HG03060 (cell line): ENCODE measurements around the gene CDCP2.
"Not testable (repeated sequence)": the region's sequence is repeated elsewhere in the genome, so short reads cannot be mapped to it uniquely, and the experiment has no call there.

ENCODE experiments used
- ATAC-seq: cut with Tn5 transposase; IDR thresholded peaks from one replicate; pipeline ENCODE4 v1.9.1; 2021; ENCODE audit warnings: low read depth, moderate number of reproducible peaks; ENCODE audit not compliant: unreplicated experiment

The CDCP2 gene

DNA sequence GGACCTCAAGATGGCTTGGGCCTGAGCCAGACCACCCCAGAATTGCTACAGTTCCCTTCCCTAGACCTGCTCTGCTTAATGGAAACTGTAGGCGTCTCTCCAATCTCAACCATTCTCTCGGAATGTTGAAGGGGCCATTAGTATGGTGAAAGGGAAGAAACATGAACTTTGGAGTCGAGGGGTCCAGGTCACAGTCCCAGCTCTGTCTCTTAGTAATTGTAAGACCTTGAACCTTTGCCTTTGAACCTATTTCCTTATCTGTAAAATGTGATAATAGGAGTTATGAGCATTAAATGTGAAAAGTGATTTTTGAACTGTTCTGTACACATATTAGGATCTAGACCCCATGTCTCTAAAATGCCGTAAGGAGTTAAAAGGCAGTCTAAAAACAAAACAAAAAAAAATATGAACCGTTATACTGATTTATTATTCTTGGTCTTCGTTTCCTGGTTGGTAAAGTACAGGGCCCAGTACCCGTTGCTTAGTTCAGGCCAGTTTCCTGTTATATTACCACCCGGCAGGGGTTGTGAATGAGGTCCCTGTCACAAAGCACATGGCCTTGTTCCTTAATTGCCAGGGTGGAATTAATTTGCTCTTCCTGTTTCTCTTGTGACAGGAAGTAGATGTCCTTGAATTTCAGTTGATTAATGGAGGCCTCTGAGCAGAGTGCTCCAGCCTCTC, 57.1 kb downstream of the CDCP2 start:
- no peak for ATAC-seq

DNA sequence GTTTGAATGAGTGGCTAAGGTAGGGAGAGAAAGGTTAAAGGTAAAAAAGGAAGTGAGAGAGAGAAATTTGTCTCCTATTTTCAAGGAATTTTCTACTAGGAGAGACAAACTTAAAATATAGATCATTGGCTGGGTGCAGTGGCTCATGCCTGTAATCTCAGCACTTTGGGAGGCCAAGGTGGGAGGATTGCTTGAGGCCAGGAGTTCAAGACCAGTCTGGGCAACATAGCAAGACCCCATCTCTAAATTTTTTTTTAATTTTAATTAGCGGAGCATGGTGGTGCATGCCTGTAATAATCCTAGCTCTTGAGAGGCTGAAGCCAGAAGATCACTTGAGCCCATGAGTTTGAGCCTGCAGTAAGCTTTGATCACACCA, 58.1 kb downstream of the CDCP2 start:
- ATAC-seq: not testable (repeated sequence)

DNA sequence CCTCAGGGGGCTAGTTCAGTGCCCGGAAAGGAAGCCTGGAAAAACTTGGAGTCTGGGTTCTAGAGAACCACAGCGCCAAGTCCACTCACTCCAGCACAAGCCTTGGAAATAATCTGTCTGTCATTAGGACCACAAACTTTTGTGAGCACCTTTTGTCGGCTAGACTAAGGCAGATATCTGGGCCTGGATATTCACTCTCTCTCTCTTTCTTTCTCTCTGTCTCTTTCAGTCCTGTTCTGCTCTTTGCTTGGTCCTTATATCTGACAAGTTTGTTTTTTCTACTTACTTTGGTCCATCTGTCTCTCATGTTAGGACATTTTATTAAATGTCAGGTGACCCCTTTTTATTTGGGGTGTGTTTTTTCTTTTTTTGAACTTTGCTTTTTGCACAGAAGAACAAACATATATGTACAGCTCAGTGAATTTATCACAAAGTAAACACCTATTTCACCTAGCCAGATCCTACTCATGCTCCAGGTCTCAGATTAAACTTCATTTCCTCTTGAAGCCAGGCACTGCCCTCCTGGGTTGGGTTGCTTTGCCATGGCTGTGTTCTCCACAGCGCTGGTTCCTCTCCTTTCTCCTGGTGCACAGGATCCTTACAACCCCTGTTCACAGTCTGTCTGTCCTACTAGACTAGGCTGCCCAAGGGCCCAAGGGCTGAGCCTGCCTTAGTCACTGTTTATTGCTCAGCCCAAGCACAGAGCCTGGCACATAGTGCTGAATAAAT, 58.6 kb downstream of the CDCP2 start:
- no peak for ATAC-seq

DNA sequence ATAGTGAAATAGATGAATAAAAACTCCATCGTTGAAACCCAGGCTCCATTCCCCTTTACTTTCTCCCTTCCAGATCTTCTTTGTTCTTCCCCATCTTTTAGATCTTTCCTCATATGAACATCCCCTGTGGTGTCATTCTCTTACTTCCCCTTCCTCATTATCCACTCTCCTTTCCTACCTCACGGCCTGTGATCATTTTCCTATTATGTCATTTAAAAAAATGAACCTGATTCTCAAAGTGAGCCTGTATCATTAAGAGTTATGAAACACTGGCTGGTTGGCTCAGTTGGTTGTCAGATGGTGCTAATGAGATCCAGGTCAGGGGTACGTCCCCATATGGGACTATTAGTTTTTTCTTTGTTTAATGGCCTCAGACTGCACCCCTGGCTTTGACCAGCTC, 61.1 kb downstream of the CDCP2 start:
- ATAC-seq: no peak

DNA sequence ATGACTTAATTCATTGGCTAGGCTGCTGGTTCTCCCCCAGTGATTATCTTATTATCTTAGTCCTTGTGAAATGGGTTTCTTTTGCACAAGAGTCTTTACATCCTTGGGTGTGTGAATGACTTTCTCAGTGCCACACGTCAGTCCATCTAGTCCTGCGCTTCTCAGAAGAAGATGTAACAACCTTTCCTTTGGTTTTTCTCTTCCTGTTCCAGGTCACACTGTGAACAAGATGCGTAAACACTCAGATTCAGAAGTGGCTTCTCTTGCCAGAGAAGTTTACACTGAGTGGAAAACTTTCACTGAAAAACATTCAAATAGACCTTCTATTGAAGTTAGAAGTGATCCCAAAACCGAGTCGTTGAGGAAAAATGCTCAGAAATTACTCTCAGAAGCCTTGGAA, 64.4 kb downstream of the CDCP2 start:
- ATAC-seq: no peak

DNA sequence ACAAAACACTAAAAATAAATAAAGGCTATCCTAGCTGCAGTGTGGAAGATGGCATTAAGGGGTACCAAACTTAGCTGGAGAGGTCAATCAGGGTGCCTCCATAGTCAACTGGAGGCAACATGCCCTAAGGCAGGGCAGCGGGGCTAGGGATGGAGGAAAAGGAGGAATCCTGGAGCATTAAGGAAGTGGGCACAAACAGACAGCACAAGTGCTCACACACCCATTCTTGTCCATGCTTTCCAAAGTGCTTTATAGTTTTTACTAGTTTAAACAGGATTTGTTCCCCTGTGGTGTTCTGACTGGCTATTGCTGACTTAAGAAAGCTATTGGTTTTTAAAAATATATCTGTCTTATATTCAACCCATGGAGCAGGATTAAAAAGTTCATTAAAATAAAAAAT, 66.0 kb downstream of the CDCP2 start:
- no peak for ATAC-seq

DNA sequence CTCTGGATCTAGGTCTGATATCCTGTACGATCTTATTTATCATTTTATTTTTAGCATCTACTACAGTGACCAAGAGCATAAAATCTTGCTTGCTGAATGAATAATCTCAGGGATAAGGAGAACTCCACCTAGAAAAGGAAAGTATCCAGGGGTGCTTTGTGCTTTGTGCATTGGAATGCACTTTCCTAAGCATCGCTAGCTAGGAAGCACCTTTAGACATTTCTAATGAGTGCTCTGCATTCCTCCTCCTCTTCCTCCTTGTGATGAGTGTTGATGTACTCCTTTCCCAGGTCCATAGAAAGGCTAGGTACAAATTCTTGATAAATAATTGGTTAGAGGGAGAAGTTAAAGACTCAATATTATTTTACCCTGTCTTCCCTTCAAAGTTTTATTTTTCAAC, 68.0 kb downstream of the CDCP2 start:
- ATAC-seq: no peak
